HG03103 (cell line): ENCODE data around the gene BRK1.
"Not testable (repeated sequence)": the region's sequence is repeated elsewhere in the genome, so short reads cannot be mapped to it uniquely, and the experiment has no call there.

ENCODE experiments used
- ATAC-seq: cut with Tn5 transposase; IDR thresholded peaks from one replicate; pipeline ENCODE4 v1.9.1; 2021; ENCODE audit warnings: low read depth; ENCODE audit not compliant: unreplicated experiment

The BRK1 gene

GRCh38 chr3:10175334-10175733 is 59.9 kb downstream of the BRK1 start:
- not testable (repeated sequence) for ATAC-seq

- ATAC-seq, result not testable (repeated sequence)
Measured at GRCh38 chr3:10176150-10176549, 60.7 kb downstream of the BRK1 start.
